HG03460 (cell line): Measurements from ENCODE around the gene CLDN20.
"Not testable (repeated sequence)": the region's sequence is repeated elsewhere in the genome, so short reads cannot be mapped to it uniquely, and the experiment has no call there.

ENCODE experiments used
- ATAC-seq: cut with Tn5 transposase; IDR thresholded peaks from one replicate; pipeline ENCODE4 v1.9.1; 2021; ENCODE audit not compliant: unreplicated experiment

The CLDN20 gene

DNA sequence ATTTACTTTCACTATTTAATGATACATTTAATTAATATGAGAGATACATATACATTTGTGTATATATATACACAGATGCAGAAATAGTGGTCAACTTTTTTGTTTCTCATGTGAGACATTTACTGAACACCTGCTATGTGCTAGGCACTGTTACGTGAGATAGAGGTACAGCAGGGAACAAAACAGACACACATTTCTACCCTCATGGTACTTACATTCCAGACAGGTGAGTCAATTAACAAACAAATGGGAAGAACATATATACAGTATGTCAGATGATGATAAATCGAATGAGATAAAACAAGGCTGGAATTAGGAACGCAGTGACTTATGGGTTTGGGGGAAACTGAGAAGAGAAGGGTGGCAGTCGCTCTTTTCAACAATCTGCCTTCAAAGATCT, 45.3 kb downstream of the CLDN20 start:
- ATAC-seq, result no peak

DNA sequence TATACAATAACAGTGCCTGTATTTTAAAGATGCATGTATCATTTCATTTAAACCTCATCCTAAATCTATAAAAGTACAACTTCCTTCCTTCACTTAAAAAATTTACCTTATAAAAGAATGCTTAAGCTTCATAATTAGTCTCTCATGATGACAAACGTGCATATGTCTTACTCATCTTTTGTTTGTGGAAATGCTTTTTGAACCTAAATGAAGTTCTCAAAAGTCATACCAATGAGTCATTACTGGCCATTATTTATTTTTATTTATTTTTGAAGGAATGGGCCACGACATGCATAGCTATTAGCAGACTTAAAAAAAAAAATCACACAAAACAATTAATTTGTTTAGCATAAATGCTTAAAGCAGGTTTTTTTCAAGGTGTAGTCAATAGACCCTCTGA, 46.8 kb downstream of the CLDN20 start:
- no peak for ATAC-seq

DNA sequence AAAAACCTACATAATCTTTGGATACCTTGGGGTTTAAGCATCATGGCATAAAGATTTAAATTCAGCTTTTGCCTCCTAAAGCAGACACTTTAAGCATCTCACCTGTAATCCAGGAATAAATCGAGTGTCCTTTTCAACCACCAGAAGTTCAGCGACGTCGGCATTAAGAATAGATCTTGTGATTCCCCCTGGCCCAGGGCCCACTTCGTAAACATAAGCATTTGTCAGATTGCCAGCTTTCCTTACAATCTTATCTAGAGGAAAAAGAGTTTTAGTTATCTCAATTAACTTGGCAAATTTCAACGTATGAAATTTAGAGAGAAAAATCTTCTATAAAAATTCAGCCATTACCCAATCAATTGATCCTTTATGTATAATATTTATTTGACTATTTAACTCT, 47.3 kb downstream of the CLDN20 start:
- ATAC-seq, result no peak

DNA sequence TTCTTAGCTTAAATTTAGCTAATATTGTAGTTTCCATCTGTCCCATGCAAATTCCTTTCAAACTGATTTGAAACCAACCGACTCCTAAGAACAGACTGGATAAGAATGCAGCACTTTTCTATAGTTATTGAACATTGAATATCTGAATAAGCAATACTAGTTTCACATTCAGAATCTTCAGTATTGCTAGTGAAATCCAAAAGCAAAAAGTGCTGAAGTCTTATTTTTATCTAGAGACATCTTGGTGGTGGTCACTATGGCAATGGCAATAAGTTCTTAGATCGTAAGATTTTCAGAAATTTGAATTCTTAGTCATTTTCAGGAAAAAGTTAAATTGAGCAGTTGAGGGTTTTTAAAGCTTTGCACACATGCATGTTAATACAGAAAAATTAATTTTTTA, 47.8 kb downstream of the CLDN20 start:
- ATAC-seq, result no peak

DNA sequence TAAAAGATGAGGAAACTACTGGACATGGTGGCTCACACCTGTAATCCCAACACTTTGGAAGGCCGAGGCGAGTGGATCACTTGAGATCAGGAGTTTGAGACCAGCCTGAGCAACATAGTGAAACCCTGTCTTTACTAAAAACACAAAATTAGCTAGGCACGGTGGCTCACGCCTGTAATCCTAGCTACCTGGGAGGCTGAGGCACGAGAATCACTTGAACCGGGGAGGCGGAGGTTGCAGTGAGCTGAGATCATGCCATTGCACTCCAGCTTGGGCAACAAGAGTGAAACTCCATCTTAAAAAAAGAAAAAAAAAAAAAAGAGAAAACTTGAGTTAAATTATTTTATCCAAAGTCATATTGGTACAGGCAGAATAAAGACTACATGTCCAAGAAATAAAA, 49.1 kb downstream of the CLDN20 start:
- ATAC-seq, result not testable (repeated sequence)

DNA sequence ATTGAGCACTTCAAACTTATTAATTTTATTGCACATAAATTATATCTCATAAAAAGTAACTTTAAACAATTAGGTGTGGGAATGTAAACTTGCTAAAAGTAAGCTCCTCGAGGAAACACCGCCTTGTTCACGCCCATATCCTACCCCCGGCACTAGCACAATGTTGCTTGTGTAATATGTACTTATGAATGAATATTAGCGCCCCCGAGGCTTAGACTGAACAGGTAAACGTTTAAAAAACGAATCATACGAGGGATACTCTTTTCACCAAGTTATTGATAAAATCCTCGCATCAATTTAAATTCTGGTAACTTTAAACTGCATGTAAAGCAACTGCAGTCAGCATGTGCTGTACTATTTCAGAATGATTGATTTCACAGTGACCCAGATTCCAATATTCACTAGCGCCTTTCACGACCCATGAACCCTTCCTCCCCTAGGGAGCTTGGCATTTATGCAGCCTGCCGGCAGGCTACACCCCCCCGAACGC, 49.8 kb downstream of the CLDN20 start:
- ATAC-seq, result peak; percentile 9

DNA sequence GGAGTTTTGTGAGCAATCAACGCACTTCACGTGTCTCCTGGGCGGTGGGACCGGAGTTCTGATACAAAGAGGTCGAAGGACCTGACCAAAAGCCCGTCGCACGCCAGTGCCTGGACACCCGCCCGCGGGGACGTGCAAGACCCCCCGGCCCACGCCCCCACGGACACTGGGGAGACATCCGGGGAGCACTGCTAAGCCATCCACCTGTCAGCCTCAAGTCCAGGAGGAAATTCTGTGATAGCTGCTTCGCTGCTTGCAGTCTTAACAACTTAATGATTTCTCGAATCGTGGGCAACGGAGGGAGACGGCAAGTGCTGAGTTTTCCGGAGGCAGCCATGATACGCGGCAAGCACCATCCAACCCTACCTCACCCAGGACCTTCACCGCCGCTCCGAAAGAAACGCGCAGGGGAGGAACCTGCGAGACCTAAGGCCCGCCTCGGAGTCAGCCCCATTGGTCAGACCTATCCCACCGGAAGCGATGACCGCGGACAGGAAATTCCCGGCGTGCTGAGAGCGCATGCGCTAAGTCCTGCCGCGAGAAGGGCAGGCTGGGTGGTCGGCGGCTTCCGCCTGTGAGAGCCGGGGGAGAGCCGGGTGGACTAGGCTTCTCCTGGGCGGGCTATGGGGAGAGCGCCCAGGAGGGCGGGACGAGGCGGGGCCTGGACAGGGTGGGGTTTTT, 50.4 kb downstream of the CLDN20 start, which contains the start of gene TFB1M:
TSS of gene TFB1M (minus strand) at position 393 of the 681 bp plus-strand sequence. CDS start at position 337, 56 bp downstream.
- peak; percentile 94 for ATAC-seq

DNA sequence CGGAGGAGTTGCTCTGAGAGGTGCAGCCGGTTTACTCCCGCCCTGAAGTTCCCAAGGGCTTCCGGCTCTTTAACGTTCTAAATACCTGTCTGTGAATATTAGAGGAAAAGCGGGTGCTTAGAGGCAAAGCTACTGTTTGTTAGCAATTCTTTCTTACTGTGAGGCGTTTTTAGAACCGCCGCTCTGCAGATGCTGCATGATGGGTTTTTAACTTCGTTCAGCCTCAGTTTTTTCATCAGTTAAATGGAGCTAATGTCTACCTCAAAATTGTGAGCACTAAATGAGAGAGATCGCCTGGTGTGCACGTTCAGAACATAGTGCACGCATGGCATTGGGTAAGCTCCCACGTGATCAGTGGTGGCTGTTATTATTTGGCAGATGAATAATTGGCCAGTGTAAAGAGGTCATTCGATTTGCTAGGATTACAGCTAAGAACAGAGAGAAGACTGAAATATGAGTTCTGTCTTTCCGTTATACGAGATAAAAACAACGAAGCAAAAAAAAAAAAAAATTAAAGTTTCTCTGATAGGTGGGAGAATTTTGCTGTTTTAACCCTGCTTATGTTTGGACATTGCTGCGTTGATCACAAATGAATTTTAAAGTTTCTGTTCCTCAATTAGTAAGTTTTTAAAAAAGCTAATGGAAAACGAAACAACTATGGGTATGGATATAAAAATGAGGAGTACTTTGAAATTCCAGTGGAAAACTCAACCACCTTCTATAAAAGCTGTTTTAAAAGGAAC, 51.1 kb downstream of the CLDN20 start:
- peak; percentile 55 for ATAC-seq

DNA sequence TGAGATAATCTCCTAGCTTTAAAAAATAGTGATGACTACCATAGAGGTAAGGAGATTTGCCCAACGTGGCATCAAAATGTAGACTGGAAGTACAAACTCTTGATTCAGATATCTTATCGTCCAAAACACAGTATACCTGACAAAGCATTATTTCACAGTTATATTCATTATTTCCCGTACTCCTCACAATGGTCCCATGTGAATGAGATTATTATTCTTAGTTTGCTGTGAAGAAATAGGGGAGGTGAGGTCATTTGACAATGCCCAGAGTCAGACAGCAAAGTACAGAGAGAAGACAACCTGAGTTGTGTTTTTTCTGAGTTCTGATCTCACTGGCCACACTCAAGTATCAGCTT, 51.7 kb downstream of the CLDN20 start:
- ATAC-seq, result no peak

DNA sequence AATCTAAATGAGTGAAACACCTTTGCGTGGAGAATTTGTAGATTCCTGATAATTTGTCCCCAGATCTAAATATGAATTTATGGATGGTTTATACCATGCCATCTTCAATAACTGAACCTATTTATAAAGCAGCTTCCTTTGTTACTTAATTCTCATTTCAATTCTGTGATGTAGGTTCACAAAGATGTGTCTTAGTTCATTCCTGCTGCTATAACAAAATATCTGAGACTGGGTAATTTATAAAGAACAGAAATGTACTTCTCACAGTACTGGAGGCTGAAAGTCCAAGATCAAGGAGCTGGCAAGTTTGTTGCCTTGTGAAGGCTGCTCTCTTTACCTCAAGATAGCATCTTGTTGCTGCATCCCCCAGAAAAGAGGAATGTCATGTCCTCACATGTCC, 52.6 kb downstream of the CLDN20 start:
- no peak for ATAC-seq

DNA sequence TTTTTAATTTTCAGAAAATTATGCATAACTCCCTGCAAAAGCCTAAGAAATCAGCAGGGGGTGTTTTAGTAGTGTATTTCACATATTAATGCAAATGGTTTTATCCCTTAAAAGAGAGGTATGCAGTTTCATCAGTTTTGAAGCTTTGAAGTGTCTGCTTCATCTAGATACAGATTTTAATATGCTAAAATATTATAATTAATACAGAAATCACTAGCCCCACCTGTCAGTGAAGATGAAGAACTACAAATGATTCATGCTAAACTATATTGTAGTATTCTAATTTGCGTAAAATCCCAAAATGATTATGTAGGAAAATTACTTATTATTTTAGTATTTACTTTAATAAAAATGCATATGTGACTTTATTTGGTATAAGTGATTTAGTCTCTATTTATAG, 53.4 kb downstream of the CLDN20 start:
- ATAC-seq, result no peak

DNA sequence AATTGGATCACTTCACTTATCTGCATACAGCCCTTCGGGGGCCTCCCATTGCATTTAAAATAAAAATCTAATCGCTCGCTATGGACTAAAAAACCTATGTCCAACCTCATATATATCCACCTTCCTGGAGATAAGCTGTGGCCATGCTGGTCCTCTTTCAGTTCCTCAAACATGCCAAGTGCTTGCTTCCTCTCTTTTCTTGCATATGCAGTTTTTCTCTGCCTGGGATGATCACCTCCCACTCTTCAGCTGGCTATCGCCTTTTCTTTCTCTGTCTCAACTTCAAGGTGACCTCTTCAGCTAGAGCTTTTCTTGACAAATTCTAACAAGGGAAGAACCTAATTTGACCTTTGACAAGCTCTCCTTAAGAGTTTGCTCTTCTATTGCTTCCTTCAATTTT, 56.1 kb downstream of the CLDN20 start:
- ATAC-seq, result no peak

DNA sequence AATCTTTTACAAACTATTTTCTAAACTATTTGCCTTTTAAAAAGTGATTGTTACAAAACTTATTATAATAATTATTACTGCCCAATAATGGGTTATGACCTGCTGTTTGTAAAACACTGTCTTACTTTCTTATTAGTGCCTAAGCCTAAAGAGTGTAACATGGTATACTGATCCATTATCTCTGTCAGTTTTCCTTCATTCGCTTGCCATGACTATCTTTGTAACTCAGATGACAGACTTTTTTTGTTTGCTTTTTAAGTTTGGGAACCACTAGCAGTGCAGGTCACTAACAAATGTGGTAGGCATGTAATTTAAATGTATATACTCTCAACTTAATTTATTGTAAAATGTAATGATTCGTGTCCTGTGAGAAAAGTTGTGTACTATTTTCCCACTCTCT, 60.4 kb downstream of the CLDN20 start:
- ATAC-seq, result no peak

DNA sequence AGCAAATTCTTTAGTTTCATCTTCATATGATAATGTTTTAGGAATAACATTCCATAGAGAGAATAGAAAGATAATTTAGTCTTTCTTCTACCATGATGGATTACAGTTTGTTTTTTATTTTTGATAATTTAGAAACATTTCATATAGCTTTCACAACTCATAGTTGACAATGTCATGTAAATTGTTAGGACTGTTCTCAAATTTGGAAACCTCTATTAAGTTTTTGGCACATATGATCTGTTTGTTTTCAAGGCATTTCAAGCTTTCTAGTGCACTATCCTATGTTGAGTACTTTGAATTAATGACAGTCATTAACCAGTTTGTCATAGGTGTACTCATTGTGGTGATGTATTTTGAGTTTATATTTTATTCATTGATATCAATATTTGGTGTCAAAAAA, 61.2 kb downstream of the CLDN20 start:
- ATAC-seq, result no peak

DNA sequence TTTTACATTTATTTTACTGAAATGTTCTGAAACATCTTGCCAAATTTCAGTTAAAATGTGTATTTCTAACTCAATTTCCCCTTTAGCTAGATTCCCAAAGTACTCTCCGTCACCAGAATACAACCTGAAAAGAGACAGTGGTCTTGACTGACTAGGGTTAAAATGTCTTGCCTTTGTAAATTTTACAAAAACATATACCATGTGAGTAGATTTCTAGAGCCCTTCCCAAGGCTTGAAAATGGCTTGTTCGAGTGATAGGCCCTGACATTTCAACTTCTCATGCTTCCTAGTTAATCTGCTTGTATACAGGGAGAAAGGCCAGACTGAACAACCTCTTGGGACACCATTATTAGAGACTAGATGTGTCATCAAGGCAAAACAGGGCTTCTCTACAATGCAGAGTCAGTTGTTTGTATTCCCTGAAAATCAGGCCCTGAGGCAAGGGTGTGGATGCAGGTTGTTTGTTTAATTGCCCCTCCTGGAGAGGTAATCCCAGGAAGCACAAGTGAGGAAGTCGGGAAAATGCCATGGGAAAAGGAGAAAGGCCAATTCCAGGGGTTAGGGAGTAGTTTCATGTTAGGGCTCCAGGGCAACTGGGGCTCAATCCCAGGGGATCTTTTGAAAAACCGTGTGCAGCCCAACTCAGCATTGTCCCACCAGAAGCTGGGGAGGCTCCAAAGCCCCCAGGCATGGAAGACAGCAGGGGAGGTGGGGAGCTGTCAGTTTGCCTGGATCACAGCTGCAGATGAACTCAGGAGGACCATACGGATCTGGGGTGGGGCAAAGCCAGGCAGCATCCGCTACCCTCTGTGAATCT, 62.1 kb downstream of the CLDN20 start:
- no peak for ATAC-seq
